Stimulated activated CD4-positive, alpha-beta T cell treated with anti-CD3 and anti-CD28 coated beads, Interleukin-1b, Interleukin-23, amount 100 ng/mL, for 4 hours (primary cell): Measurements from ENCODE around the gene ARID3B.
"Not testable (repeated sequence)": the region's sequence is repeated elsewhere in the genome, so short reads cannot be mapped to it uniquely, and the experiment has no call there.

Source experiments
- DNase-seq, 2 donors: peaks; one replicate each; pipeline ENCODE4 v3.0.0-alpha.2; 2020; ENCODE audit warnings: low read depth in 2 of 2

The ARID3B gene

GRCh38 chr15:74540761-74541493, at the start of gene ARID3B:
Gene ARID3B, plus strand, starts transcription at chr15:74541220. Its CDS starts 2,717 bp downstream, at chr15:74543937.
- DNase-seq, result peak; percentile 93 to 95

- no peak for DNase-seq
These were observed 44.4 kb upstream of the ARID3B start for GRCh38 chr15:74496648-74497047.

- no peak for DNase-seq
These were observed 43.4 kb upstream of the ARID3B start for GRCh38 chr15:74497584-74497983.

GRCh38 chr15:74499366-74499765, 41.7 kb upstream of the ARID3B start:
- no peak for DNase-seq

- no peak for DNase-seq
These were observed 40.6 kb upstream of the ARID3B start for GRCh38 chr15:74500401-74500800.

GRCh38 chr15:74502301-74502700, 38.7 kb upstream of the ARID3B start:
- no peak for DNase-seq

GRCh38 chr15:74504418-74504817, 36.6 kb upstream of the ARID3B start:
- no peak for DNase-seq

GRCh38 chr15:74504836-74505235, 36.2 kb upstream of the ARID3B start:
- no peak for DNase-seq

- DNase-seq, result no peak
These were observed 35.0 kb upstream of the ARID3B start for GRCh38 chr15:74505837-74506514.

GRCh38 chr15:74506515-74506840, 34.5 kb upstream of the ARID3B start:
- DNase-seq, result no peak

- DNase-seq, result no peak
These were observed 29.4 kb upstream of the ARID3B start for GRCh38 chr15:74511583-74511982.

- DNase-seq, result not testable (repeated sequence)
These were observed 27.0 kb upstream of the ARID3B start for GRCh38 chr15:74514059-74514458.

GRCh38 chr15:74517096-74517495, 23.9 kb upstream of the ARID3B start:
- DNase-seq, result no peak

GRCh38 chr15:74519311-74519710, 21.7 kb upstream of the ARID3B start:
- no peak for DNase-seq

- DNase-seq, result no peak
These were observed 20.6 kb upstream of the ARID3B start for GRCh38 chr15:74520407-74520806.

- DNase-seq, result no peak
These were observed 17.0 kb upstream of the ARID3B start for GRCh38 chr15:74523982-74524381.

- DNase-seq, result no peak
These were observed 15.7 kb upstream of the ARID3B start for GRCh38 chr15:74525309-74525708.

GRCh38 chr15:74525945-74526344, 15.1 kb upstream of the ARID3B start:
- DNase-seq, result no peak

- DNase-seq, result no peak
These were observed 12.1 kb upstream of the ARID3B start for GRCh38 chr15:74528876-74529275.

GRCh38 chr15:74529921-74530320, 11.1 kb upstream of the ARID3B start:
- no peak for DNase-seq

- DNase-seq, result no peak
These were observed 10.3 kb upstream of the ARID3B start for GRCh38 chr15:74530771-74531143.

- no peak for DNase-seq
These were observed 9.7 kb upstream of the ARID3B start for GRCh38 chr15:74531144-74531811.
